OCI-LY1 (cell line): ENCODE measurements around the gene TRIM25.

Source experiments
- CTCF ChIP-seq: fragments of 200-600 bp; sonication (generic), shearing (Covaris generic); IDR thresholded peaks from 2 replicates; pipeline ENCODE4 v1.5.1; 2017; ENCODE audit warnings: mild to moderate bottlenecking, antibody characterized with exemption, low read length, moderate library complexity, mixed read lengths
- EZH2 ChIP-seq: fragments of 200-600 bp; sonication (generic), shearing (Covaris generic); IDR thresholded peaks from 2 replicates; pipeline ENCODE4 v1.8.0; 2017; ENCODE audit warnings: borderline replicate concordance, mixed run types, mild to moderate bottlenecking, antibody characterized with exemption, low read length, moderate library complexity, mixed read lengths

GRCh38 chr17:56926704-56927103 is 12.9 kb upstream of the TRIM25 start:
- no peak for TF ChIP-seq CTCF
- no peak for TF ChIP-seq EZH2
